DMS114 treated with DMSO at 0.1 percent for 48 hours (cell line): ENCODE results near the gene ANKRD28.
A peak's percentile ranks its signal among the peaks of the same experiment; 100 is the strongest.

Source experiments
- DNase-seq: peaks from one replicate; lab custom pipeline; 2025; ENCODE audit not compliant: unreplicated experiment; lab: John Stamatoyannopoulos, UW

ANKRD28 gene

GRCh38 chr3:15804553-15805095 lies 6.8 kb upstream of the ANKRD28 start:
- no peak for DNase-seq

- DNase-seq: no peak
Measured at GRCh38 chr3:15803921-15804320, 6.1 kb upstream of the ANKRD28 start.

- no peak for DNase-seq
Measured at GRCh38 chr3:15801298-15801697, 3.5 kb upstream of the ANKRD28 start.

GRCh38 chr3:15800780-15801179 lies 3.0 kb upstream of the ANKRD28 start:
- no peak for DNase-seq

- no peak for DNase-seq
Measured at GRCh38 chr3:15800327-15800726, 2.5 kb upstream of the ANKRD28 start.

- DNase-seq: peak; percentile 14
Measured at GRCh38 chr3:15798533-15799245, 910 bp upstream of the ANKRD28 start.

- peak; percentile 93 for DNase-seq
Measured at GRCh38 chr3:15796771-15797641, 773 bp downstream of the ANKRD28 start.

GRCh38 chr3:15796331-15796730 lies 1.4 kb downstream of the ANKRD28 start:
- no peak for DNase-seq

GRCh38 chr3:15795651-15796308 lies 2.0 kb downstream of the ANKRD28 start:
- DNase-seq: peak; percentile 27

GRCh38 chr3:15794842-15795650 lies 2.7 kb downstream of the ANKRD28 start:
- DNase-seq: peak; percentile 44

GRCh38 chr3:15794303-15794771 lies 3.4 kb downstream of the ANKRD28 start:
- DNase-seq: no peak

GRCh38 chr3:15791525-15791924 lies 6.3 kb downstream of the ANKRD28 start:
- DNase-seq: no peak

- DNase-seq: no peak
Measured at GRCh38 chr3:15787941-15788340, 9.8 kb downstream of the ANKRD28 start.

GRCh38 chr3:15787526-15787925 lies 10.3 kb downstream of the ANKRD28 start:
- DNase-seq: no peak

- no peak for DNase-seq
Measured at GRCh38 chr3:15783361-15783969, 14.3 kb downstream of the ANKRD28 start.

- no peak for DNase-seq
Measured at GRCh38 chr3:15782429-15782828, 15.3 kb downstream of the ANKRD28 start.

- no peak for DNase-seq
Measured at GRCh38 chr3:15781637-15782402, 16.0 kb downstream of the ANKRD28 start.

GRCh38 chr3:15781131-15781530 lies 16.6 kb downstream of the ANKRD28 start:
- DNase-seq: no peak

- no peak for DNase-seq
Measured at GRCh38 chr3:15779111-15779510, 18.7 kb downstream of the ANKRD28 start.
